ENCODE data around the gene INTS6L.
"Not testable (repeated sequence)": the region's sequence is repeated elsewhere in the genome, so short reads cannot be mapped to it uniquely, and the experiment has no call there.

Gene INTS6L

DNA sequence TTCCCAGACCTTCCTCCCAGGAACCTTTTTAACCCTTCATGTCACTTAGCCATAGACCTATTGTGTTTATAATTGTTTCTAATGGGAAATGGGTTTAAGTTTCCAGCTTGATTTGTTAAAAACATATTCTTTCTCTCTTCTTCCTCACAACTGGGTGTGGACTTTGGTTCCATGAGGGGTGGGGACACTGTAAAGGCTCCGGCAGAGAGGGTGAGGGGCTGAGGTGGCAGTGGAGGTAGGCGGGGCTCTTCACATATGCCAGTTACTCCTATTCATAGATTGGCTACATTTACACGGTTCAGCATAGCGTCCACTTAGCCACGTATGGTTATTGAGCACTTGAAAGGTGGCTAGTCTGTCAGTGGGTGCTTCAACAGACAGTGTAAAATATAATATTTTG is 7.8 kb downstream of the INTS6L start:
- DNase-seq, result no peak

DNA sequence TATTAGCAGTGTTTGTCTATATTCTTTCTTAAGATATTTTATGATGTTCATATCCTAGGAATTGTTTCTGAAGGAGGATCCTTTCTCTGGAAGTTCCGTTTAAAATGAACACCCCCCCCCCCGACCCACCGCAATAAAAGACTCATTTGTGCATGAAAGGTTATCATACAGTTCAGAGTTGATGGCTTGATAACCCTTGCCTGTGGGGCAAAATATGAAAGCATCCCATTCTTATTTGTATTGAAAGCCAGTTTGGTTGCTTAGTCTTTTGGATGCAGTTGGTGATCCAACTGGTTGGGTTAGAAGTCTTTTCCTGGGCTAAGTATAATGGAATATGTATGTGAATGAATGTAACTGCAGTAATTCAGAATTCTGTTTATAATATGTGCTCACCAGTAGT is 8.3 kb downstream of the INTS6L start:
- DNase-seq, result no peak

DNA sequence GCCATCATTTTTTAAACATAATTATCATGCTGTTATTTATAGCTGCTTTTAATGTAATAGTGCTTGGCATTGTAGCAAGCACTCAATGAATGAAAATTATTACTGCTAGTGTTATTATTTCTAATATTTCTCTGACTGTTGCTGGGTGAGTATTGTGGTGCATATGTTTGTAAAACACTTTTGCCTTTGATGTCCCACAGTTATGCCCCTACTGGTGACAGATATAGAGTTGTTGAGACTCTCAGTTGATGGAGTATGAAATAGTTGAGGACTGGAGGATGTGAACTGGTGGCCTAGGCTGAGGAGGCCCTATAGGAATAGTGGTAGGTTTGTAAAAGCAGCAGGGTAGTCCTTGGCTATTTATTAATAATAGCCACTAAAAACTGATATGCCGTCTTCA is 9.6 kb downstream of the INTS6L start:
- no peak for DNase-seq

DNA sequence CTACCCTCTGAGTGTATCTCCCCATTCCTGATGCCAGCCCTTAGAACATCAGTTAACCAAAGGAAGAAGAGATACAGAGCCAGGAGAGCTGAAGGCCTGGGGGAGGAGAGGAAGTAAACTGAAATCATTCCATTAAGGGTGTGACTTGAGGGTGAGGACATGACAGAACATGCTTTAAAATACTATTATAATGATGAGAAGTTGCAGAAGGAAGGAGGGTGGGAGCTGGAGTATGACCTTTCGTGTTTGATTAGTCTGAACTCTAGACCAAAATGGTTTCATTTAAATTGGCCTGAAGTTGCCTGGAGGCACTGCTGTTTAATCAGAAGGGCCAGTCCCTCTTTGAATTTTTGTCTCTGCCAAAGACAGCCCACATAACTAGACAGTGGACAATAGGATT is 11.4 kb downstream of the INTS6L start:
- no peak for DNase-seq

DNA sequence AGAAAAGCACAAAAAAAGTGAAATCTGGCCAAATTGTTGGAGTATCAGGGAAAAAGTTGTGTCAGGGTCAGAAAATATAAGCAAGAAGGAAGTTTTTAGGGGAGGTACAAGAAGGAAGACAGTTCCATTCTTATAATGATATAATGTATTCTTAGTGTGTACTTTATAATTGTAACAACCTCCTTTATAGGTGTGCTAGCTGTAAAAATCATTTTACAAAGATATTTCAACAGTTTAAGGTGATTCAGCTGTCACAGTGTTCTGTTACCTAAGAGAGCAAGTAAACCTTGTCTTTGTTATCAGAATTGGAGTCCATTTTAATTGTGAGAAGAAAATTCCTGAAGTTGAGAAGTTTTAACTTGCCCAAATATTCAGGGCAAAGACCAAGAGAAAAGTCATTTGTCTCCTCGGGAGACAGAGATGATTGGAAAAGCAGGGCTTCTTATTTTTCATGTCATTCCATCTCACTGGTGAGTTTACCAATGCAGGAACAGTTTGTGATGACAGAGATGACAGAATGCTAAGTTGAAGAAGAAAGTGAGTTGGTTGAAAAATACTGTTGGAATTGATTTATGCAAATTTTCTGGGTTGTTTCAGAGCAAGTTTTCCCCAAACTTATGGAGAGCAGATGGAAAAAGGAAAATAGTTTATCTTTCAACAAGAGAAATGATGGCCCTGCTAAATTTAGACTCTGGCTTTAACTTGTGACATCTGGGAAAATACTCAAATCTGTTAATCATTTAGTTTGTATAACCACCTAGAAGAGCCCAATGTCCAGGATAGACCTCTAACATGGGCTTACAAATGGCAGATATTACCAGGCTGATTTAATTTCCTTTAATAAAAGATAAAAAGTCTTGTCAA is 14.8 kb downstream of the INTS6L start:
- no peak for DNase-seq

DNA sequence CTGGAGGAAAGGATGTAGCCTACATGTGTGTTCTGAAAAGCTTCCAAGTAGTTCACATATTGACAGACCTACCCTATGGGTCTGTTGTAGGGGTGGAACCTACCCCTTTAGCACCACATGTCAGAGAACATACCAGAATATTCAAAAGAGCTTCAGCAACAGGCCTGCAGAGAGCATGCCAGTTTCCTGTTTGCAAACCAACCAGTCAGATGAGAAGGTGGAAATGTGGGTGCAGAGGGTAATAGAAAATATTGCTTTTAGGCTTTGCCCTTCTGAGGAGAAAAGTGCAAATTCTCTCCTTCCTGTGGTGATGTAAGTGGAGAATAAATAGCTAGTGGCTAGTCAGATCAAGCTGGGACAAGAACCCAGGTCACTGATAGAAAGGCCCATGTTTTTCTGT is 16.4 kb downstream of the INTS6L start:
- no peak for DNase-seq

DNA sequence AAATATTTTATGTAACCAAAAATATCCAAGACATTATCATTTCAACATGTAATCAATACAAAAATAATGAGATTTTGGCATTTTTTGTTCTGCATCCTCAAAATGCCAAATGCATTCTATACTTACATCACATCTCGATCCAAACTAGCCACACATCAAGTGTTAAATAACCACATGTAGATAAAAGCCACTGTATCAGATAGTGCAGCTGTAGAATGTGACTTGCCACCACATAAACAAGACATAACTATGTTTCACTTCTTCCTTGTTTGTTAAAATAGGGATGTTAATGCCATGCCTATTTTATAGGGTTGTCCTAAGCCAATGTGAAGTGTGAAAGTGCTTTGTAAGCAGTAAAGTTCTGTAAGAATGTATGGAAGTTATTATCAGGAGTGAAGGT is 20.9 kb downstream of the INTS6L start:
- no peak for DNase-seq

DNA sequence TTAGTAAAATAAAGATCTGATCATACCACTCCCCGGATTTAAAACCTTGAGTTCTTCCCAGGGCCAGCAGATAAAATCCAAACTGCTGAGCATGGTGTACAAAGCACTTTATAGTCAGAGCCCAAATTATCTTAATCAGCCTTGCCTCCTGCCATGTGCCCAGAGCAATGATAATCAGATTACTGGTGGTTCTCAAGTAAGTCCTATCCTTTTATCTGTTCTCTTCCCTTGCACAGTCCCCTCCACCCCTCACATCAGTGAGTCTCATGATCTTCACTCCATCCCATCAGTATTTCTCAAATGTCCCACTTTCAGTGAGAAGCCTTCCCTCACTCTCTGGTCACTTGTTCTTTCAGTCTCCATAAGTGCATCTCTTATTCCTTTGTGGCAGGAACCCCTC is 22.7 kb downstream of the INTS6L start:
- no peak for DNase-seq

DNA sequence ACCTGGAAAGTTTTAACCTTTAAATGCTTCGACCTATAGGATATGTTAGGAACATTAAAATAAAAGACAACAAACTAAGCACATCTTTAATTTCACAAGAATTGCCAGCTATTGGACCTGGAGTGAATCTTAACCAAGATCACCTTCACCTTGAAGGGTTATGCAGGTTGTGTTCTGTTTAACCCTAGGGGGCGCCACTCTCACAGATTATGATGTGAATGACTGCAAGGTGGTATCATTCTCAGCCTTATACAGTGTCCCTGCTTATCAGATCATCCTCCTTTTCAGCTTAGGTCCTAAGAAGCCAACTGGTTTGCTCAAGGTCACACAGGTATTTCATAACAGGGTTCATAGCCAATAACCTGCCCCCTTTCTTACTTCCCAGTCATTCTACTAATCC is 23.5 kb downstream of the INTS6L start:
- DNase-seq, result no peak

DNA sequence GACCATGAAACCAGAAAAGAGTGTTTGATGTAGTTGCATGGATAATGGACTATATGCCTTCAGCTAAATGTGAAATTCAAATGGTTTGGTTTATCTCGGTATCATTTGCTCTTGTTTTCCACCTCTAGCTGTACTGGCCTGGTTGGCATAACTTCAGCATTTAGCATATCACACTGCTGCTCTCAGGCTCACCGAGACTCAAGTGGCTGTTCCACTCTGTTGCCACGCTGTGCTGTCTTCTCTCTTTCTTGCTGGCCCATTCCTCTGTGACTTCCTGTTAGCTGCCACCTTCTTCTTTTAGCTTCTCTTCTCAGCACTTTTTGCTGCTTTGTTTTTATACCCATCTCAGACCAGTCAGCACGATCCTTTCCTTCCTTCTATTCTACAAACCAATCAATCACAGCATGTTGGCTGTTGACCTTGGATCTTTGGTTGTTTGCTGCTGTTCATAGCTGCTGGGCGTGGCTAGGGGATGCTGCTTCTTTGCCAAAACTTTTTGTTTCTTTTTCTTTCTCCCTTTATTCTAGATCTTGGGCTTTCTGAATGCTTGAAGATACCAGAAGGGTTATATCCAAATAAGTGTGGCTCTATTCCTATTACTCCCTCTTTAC is 24.0 kb downstream of the INTS6L start:
- DNase-seq, result no peak

DNA sequence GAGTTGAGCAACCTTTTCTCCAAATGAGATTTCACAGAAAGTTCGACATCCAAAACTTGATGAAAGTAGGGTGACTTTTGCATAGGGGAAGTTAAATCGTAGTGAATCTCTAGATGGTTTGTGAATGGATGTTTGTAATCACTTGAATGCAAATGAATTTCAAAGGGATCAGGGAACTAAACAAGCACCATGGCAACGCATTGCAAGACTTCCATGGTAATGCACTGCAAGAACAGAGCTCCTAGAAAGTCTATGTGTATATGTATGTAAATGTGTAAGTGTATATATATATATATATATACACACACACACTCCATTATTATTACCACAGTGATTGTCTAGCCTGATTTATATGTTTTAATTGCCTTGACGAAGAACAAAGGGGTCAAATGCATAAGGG is 27.3 kb downstream of the INTS6L start:
- DNase-seq, result no peak

DNA sequence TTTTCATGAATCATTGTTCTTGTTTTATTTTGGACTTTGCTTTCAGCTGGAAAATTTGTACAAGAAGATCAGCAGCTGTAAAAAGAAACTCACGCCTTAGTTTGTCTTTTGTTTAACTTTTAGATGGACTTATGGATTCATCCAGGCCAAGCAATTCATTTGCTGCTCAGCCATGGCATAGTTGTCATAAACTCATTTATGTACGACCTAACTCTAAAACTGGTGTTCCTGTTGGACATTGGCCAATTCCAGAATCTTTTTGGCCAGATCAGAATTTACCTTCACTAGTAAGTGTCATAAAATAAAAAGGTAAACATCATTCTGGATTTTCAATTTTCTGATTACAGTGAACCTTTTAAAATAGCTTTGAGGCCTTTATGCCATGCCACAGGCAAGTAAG is 29.1 kb downstream of the INTS6L start:
- DNase-seq, result no peak

DNA sequence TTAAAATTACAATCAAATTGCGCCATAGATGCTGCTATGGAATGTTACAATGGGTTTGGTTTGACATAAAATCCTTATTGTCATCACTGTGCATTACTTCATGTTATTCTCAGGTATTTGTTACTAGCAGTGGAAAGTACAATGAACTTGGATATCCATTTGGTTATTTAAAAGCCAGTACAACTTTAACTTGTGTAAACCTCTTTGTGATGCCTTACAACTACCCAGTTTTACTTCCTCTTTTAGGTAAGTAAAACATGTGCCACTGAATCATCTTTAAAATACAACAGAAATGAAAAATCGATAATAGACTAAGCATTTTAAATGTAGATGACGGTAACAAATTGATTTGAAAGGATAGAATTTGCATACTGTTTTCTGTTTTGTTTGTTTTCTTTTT is 35.6 kb downstream of the INTS6L start:
- no peak for DNase-seq

DNA sequence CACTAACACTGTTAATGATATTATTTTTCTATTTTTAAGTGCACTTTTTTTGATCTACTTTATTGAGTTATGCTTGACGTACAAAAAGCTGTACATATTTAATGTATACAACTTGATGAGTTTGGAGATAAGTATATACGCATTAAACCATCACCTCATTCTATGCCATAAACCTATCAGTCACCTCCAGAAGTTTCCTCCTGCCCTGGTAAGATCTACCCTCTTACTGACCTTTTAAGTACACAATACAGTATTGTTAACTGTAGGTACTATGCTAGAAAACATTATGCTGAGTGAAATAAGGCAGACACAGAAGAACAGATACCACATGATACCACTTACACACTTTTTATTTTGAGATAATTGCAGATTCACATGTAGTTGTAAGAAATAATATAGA is 36.9 kb downstream of the INTS6L start:
- DNase-seq, result no peak

DNA sequence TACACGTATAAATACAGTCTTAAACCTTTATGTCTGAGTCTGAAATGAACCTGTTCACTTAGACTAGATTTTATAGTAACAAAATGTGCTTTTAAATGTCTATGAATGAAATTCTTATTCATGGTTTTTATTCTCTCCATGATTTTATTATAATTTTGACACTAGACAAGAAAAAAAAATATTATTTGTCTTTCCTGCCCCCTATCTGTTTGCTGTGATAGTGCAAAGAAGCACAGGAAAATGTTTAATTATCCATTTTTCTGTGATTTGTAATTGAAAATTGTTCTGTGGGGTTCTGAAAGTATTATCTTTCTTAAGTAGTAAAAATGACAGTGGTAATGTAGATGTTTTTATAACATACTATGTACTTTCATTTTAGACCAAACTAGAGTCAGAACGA is 52.0 kb downstream of the INTS6L start:
- no peak for DNase-seq

DNA sequence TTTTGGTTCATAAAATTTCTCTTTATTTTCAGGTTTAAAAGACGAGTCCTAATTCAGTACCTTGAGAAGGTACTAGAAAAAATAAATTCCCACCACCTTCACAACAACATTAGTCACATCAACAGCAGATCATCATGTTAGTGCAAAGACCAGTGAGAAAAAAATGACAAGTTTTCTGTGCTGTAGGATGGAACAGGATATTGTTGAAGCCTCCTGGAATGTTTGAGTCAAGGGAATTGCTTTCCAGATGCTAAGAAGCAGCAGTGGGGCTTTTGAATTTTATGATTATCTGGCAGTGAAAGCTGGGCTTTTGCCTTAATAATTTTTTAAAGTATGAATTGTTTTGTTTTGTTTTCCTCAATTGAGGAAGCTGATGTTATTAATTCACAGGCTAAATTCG is 61.0 kb downstream of the INTS6L start:
- DNase-seq, result no peak

DNA sequence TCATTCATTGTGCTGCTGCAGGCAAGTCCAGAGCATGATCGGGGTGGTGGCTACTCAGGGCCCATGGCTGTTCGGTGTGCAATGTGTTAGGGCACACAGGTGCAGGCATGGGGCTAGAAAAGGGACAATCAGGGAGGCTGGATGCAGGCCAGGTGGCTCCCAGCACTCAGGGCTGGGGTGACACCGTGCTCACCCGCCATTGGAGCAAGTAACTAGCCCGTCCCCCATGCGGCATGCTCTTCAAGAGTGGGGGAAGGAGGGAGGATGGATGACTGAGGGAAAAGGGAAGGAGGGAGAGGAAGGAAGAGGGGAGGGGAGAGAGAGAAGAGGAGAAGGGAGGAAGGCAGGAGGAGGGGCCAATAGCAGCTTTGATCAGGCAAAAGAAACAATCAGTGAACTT is 64.7 kb downstream of the INTS6L start:
- no peak for DNase-seq

DNA sequence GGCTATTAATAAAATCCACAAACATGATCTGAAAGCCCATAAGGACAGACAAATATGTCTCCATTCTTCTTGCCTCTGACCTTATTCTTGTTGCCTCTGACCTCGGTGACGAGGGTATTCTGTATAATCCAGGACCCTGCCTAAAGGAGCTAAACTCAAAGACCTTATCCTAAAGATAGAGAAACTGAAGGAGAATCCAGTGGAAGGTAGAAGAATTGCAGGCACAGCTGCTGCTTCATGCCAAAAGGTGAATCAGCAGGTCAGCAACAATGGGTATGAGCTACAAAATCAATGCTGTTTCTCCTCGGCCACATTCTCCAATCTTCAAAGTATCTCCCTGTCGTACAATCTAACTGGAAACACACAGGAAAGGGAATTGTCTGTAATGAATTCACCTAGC is 71.4 kb downstream of the INTS6L start:
- no peak for DNase-seq

DNA sequence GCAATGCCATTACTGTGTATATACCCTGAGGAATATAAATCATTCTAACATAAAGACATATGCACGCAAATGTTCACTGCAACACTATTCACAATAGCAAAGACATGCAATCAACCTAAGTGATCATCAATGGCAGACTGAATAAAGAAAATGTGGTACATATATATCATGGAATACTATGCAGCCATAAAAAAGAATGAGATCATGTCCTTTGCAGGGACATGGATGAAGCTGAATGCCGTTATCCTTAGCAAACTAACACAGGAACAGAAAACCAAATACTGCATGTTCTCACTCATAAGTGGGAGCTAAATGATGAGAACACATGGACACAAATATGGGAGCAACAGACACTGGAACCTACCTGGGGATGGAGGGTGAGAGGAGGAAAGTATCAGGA is 73.6 kb downstream of the INTS6L start:
- not testable (repeated sequence) for DNase-seq

DNA sequence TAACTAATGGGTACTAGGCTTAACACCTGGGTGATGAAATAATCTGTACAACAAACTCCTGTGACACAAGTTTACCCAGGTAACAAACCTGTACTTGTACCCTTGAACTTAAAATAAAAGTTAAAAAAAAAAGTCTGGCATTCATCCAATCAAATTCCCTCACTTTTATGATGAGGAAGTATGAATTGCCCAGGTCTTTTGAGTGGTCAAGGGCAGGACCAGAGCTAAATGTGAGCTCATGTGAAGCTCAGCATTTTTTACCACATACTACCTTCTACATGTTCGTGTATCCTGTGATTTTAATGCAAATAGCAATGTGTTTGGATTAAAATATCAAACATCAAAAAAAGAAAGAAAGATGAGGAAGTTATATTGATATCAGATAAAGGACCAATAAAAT is 74.0 kb downstream of the INTS6L start:
- DNase-seq, result not testable (repeated sequence)

DNA sequence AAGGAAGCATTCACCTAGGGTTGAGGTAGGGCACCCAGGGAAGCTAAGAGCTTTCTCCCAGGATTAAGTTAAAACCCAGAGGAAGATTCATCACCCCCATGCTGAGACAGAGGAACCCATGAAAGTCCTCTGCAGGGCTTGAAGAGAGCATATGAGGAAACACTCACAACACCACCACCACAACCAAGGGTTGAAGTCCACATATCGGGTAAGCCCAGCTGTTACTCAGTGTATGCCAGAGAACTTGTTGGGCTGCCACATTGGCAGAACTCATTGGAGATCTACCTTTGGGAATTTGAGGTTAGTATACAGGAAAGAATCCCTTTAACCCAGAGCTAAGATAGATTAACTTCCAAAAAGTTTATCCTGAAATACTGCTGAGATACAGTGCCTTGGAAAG is 75.1 kb downstream of the INTS6L start:
- DNase-seq, result no peak

DNA sequence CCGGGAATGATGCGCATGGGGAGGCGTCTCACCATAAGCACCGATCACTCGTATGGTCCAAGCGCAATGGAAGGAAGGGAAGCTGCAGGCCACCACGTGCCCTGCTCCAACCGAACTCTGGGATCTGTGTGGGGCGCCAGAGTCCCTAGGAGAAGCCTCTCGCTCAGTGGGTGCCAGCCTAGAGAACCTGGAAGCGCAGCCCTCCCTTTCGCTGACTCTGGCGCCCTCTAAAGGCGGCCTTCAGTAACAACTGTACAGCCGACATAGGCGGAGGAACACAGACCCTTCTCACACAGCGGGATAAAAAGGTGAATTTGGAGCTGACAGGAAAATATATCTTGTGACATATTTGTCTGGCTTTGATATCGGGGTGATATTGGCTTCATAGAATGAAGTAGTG is 76.0 kb downstream of the INTS6L start:
- no peak for DNase-seq

DNA sequence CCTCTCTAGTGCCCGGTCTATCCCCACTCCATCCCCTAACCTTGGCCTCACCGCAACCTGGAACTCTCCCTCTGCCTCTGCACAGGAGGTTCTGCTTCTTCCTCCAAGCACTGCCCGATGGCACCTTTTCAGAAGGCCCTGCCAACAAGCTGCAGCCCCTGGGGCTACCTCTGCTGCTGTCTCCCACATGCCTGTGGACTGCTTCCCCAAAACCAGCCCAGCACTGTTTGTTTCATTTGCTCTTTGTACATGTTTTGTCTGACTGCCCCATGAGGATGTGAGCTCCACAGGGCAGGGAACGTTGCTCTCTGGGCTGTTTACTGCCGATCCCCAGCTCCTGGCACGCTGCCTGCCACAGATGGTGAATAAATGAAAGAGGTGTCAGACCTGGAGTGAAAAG is 85.4 kb downstream of the INTS6L start:
- no peak for DNase-seq

DNA sequence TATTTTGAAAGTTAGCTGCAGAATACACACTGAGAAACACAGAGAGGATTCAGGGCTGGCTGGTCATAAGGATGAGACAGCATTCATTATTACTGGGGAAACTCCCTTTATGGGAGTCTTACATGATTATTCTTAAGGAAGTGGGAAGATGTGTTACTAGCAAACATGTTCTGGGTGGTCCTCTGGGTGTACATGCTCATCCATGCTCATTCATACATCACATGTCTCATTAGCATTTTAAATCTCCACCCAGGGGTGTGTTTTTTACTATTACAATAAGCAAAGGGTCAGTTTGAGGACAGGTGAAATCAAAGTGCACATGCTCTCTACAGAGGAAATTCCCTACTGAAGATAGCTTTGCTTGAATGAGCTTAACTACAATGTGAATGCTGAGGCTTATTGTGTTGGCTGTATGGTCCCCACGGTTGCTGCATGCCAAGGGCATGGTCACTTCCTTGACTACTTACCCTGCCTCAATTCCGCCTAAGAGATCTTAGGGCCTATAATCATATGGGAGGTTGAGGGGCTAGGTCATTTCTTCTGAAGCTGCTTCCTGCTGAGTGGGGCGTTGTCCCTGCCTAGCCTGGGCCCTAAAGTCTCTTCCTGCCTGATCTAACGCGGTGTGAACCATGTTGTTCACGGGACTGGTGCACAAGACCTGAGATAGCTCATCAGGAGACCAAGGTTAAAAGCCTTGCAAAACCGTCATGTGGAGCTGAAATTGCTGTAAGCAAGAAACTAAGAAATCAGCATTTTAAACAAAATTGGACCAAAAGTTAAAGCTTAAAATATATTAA is 104.1 kb downstream of the INTS6L start:
- not testable (repeated sequence) for DNase-seq
